ENCODE measurements around the gene FCN1. TPM values are rescaled to one million over a fixed set of nuclear protein-coding genes. Genes with fewer than 3 reads are reported as not detected.

FCN1 gene
- total RNA-seq, 4 donors from 2014 or later, result 0.72 to 2.9 (median 1.1) TPM

GRCh38 chr9:134899168-134899567 is 18.5 kb downstream of the FCN1 start:
- DNase-seq (ENCODE audit: low spot score in 2 of 2), result no peak
- WGBS, 2 donors, result 72 to 80% methylated on average over 3 of the region's 3 CpGs
- intact Hi-C loops (cut with DNase I; ENCODE audit: low total_unique reads), result no loop called here
- no peak overlapping the region for H3K4me3 ChIP-seq (ENCODE audit: low read depth, poor library complexity, severe bottlenecking)
- TF ChIP-seq POLR2A (IDR thresholded peaks at IDR 0.05) (no peak), CTCF (IDR thresholded peaks at IDR 0.05) (no peak)

GRCh38 chr9:134898319-134898718 is 19.4 kb downstream of the FCN1 start:
- intact Hi-C loops (cut with DNase I; ENCODE audit: low total_unique reads), result no loop called here
- WGBS, 2 donors, result 50 to 70% methylated on average over 2 of the region's 2 CpGs
- DNase-seq (ENCODE audit: low spot score in 2 of 2), result peak in 1 of 2 donors; percentile 68
- no peak overlapping the region for H3K4me3 ChIP-seq (ENCODE audit: low read depth, poor library complexity, severe bottlenecking)
- TF ChIP-seq CTCF (IDR thresholded peaks at IDR 0.05) (no peak), POLR2A (IDR thresholded peaks at IDR 0.05) (no peak)

GRCh38 chr9:134897584-134898170 is 20.0 kb downstream of the FCN1 start:
- intact Hi-C loops (cut with DNase I; ENCODE audit: low total_unique reads), result no loop called here
- H3K4me3 ChIP-seq (ENCODE audit: low read depth, poor library complexity, severe bottlenecking), result no peak overlapping the region
- DNase-seq (ENCODE audit: low spot score in 2 of 2), result peak in 1 of 2 donors; percentile 17
- TF ChIP-seq CTCF (IDR thresholded peaks at IDR 0.05) (no peak), POLR2A (IDR thresholded peaks at IDR 0.05) (no peak)
- 59 to 71% methylated on average over 2 of the region's 2 CpGs for WGBS, 2 donors

- peak in 1 of 2 donors; percentile 77 for DNase-seq (ENCODE audit: low spot score in 2 of 2)
- H3K4me3 ChIP-seq (ENCODE audit: low read depth, poor library complexity, severe bottlenecking), result no peak overlapping the region
- TF ChIP-seq CTCF (IDR thresholded peaks at IDR 0.05), result no peak
- TF ChIP-seq POLR2A (IDR thresholded peaks at IDR 0.05), result no peak
- 59 to 60% methylated on average over 14 of the region's 14 CpGs for WGBS, 2 donors
- intact Hi-C loops (cut with DNase I; ENCODE audit: low total_unique reads), result no loop called here
Observed at GRCh38 chr9:134896834-134897583, 20.7 kb downstream of the FCN1 start.

- intact Hi-C loops (cut with DNase I; ENCODE audit: low total_unique reads), result no loop called here
- peak; percentile 54 to 86 for DNase-seq (ENCODE audit: low spot score in 2 of 2)
- WGBS, 2 donors, result 22 to 28% methylated on average over 14 of the region's 14 CpGs
- H3K4me3 ChIP-seq (ENCODE audit: low read depth, poor library complexity, severe bottlenecking), result no peak overlapping the region
- TF ChIP-seq POLR2A (IDR thresholded peaks at IDR 0.05) (no peak), CTCF (IDR thresholded peaks at IDR 0.05) (no peak)
Observed at GRCh38 chr9:134895908-134896833, 21.5 kb downstream of the FCN1 start.
